ENCODE data around the gene HEMK1.

The HEMK1 gene

DNA sequence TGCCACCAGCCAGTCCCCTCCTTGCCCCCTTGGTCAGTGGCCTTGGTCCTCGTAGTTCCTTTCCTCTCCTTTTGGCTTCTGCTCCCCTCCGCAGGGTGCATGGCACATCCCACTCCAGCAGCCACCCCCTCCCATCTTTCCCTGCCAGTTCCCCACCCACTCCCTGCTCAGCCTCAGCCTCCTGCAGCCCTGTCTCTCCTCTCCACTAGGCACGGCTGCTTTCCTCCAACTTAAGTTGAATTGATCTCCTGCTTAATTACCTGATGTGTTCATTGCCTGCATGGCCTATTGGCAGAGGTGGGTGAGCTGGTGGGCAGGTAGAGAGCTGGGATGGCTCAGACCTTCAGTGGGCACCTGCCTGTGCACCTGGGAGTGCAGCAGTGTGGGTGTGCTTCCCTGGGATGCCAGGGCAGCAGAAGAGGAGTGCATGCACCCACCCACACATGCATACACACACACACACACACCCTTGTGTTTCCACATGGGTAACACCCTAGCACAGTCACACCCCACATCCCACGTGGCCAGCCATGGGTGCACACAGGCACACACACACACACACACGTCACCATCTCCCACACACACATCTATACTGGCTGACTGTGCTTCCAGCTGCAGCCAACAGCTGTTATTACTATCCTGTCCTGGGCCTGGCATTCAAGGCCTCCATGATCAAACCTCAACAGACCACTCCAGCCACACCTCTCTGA, 32.7 kb upstream of the HEMK1 start:
- DNase-seq (ENCODE audit: low spot score) = no peak
- TF ChIP-seq, protein P1, sequence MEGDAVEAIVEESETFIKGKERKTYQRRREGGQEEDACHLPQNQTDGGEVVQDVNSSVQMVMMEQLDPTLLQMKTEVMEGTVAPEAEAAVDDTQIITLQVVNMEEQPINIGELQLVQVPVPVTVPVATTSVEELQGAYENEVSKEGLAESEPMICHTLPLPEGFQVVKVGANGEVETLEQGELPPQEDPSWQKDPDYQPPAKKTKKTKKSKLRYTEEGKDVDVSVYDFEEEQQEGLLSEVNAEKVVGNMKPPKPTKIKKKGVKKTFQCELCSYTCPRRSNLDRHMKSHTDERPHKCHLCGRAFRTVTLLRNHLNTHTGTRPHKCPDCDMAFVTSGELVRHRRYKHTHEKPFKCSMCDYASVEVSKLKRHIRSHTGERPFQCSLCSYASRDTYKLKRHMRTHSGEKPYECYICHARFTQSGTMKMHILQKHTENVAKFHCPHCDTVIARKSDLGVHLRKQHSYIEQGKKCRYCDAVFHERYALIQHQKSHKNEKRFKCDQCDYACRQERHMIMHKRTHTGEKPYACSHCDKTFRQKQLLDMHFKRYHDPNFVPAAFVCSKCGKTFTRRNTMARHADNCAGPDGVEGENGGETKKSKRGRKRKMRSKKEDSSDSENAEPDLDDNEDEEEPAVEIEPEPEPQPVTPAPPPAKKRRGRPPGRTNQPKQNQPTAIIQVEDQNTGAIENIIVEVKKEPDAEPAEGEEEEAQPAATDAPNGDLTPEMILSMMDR (IDR thresholded peaks at IDR 0.05; ENCODE audit: extremely low read depth, missing control alignments) = no peak

DNA sequence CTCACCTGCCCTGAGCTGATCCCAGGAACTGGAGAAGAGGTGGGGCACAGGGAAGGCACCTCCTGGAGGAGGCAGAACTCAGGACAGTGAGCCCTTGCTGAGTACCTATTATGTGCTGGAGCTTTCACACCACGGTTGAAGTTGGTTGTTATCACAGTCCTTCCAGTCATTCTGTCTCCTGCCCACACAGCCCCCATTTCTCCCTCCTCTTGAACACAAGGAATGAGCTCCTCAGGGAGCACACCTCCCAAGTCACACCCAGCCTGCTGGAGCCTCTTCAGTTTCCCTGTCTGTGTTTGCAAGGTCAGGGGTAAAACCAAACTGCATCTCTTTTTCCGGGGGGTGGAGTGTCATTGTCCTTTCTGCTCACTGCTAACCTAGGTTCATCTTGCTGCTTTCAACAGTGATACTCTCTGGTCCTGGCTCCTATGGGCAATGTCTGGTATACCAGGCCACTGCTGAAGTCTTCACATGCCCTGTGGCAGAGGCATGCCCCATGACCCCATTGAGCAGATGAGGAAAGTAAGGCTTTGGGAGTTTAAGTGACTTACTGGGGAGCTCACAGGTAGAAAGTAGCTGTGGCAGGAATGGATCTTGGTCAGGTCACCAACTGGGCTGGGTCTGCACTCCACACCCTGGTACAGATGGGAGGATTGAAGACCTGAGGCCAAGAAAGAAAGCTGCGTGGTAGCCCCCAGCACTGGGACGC, 31.7 kb upstream of the HEMK1 start:
- TF ChIP-seq, protein P1 (IDR thresholded peaks at IDR 0.05; ENCODE audit: extremely low read depth, missing control alignments) = no peak

DNA sequence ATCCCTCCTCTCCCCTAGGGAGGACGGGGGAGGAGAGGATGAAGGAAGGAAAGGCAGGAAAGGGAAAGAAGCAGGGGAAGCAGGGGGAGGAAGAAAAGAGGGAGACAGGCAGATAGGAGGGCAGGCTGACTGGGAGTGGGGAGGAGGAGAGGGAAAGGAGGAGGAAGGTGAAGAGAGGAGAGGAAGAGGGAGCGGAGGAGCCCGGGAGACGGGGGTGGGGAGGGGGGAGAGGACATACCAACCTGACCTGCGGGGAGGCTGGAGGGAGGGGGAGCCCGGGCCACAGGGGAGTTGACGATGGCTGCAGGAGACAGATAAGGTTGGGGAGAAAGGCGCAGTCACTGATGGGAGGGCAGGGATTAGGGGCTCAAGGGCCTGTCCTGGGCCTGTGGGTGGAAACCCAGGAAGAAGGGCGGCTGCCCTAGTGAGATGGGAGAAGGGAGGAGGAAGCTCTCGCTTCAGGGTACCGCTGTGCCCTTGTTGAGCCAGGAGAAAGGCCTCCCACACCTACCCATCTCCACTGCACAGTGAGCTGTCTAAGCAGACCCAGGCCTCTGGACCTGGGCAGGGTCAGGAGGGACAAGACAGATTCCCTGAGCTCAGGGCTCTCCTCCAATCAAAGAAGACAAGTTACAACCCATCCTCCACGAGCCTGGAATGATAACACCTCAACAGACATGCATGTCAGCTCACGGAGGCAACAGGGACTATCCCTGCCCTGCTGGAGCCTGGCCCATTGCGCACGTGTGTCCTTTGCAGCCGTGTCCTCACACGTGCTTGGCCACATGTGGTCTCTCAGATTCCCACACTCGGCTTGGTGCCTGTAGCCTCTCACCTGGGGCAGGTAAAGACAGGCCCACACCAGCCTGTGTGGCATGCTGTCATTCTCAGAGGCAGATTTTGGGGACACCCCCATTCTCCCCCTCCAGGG, 29.7 kb upstream of the HEMK1 start:
- TF ChIP-seq, protein P1 (IDR thresholded peaks at IDR 0.05; ENCODE audit: extremely low read depth, missing control alignments) = no peak
- DNase-seq (ENCODE audit: low spot score) = no peak

More for the DNA sequence above, 31.7 kb upstream of the HEMK1 start:
- no peak for DNase-seq (ENCODE audit: low spot score)

DNA sequence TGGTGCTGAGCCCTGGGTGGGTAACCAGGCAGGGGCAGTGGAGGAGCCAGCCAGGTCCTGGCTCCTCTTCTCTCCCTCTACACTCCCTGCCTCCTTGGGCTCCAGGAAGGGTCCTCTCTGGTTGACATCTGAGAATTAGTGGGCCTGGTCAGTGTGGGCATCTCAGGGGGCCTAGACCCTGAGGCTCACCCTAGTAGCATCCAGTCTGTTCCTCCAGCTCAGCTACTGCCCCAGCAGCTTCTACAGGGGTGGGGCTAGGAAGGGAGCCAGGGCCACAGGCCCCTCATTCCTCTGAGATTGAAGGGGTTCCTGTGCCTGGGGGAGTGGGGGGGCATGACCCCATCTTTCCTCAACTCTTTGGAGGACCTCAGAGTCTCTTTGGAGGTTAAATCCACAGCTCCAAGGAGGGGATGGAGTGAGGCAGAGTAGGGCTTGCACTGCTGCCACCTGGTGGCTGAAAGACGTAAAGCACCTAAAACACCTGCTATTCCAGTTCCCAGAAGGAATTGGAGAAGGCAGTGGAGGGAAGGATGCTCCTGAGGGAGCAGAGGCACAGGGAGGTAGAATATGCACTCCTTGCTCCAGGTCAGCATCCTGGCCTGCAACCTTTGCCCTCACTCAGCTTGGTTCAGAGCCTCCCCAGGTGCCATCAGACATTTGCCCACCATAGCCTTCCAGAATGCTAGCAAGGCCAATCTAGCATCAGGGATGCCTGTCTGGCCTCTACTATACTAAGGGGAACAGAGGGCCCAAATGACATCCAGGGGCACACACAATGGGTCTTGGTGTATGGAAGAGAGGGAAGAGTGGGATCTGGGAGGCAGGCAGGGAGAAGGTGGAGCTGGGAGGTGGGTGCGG, 26.9 kb upstream of the HEMK1 start:
- DNase-seq (ENCODE audit: low spot score) = peak; percentile 80
- TF ChIP-seq, protein P1 (IDR thresholded peaks at IDR 0.05; ENCODE audit: extremely low read depth, missing control alignments) = peak; percentile 77

DNA sequence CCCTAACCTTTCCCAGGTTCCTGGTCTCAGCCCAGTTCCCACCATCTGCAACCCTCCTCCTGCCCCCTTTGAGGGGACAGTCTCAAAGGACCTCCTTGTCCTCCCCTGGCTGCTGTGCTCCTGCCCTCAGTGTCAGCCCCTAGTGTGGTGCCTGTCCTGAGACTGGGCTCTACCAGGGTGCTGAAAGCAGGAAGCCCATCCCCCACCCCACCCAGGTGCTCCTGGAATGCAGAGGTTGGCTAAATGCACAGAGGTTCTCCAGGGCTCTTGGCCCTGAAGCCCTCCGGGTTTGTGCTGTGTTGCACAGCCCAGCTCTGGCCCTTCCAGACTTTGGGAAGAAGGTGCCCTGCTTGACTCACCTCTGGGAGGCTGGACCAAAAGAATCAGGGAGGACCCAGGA, 23.5 kb upstream of the HEMK1 start:
- DNase-seq (ENCODE audit: low spot score) = no peak
- TF ChIP-seq, protein P1 (IDR thresholded peaks at IDR 0.05; ENCODE audit: extremely low read depth, missing control alignments) = no peak

DNA sequence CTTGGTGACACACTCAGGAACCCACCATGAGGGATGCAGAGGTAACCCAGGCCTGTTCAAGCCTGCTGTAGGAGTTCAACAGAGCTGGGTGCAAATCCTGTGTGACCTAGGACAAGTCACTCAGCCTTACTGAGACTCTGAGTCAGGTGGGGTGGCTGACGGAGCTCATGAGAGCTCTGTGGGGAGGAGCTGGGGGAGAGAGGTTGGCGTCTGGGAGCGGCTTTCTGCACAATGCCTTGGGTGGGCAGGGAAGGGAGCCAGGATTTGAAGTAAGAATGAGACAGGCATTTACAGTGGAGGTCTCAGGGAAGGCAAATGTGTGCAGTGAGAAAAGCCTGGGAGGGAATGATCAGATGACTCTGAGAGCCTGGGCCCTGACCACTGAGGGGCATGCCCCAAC, 20.1 kb upstream of the HEMK1 start:
- no peak for DNase-seq (ENCODE audit: low spot score)
- TF ChIP-seq, protein P1 (IDR thresholded peaks at IDR 0.05; ENCODE audit: extremely low read depth, missing control alignments) = no peak

All from GM20000 (cell line).